Osteocyte (in vitro differentiated cells): ENCODE results near the gene CD55. TPM values are rescaled to one million over a fixed set of nuclear protein-coding genes. Genes with fewer than 3 reads are reported as not detected.

Experiments used
- DNase-seq: peaks from one replicate; pipeline ENCODE4 v3.0.0; 2021; ENCODE audit warnings: mixed read lengths; ENCODE audit not compliant: unreplicated experiment; ENCODE audit errors: extremely low spot score
- H3K27ac Mint-ChIP-seq: one replicate; pipeline ENCODE4 v1.8.0; 2021; ENCODE audit warnings: mild to moderate bottlenecking, mixed read lengths; ENCODE audit not compliant: unreplicated experiment
- H3K27me3 Mint-ChIP-seq: one replicate; pipeline ENCODE4 v1.8.0; 2021; ENCODE audit warnings: mixed read lengths; ENCODE audit not compliant: unreplicated experiment
- H3K36me3 Mint-ChIP-seq: one replicate; pipeline ENCODE4 v1.8.0; 2021; ENCODE audit warnings: mixed read lengths; ENCODE audit not compliant: unreplicated experiment
- H3K4me1 Mint-ChIP-seq: one replicate; pipeline ENCODE4 v1.8.0; 2021; ENCODE audit warnings: mixed read lengths; ENCODE audit not compliant: unreplicated experiment
- H3K4me3 Mint-ChIP-seq: one replicate; pipeline ENCODE4 v1.8.0; 2021; ENCODE audit warnings: mild to moderate bottlenecking, moderate library complexity, mixed read lengths; ENCODE audit not compliant: unreplicated experiment
- H3K9me3 Mint-ChIP-seq: one replicate; pipeline ENCODE4 v1.8.0; 2021; ENCODE audit warnings: mixed read lengths; ENCODE audit not compliant: unreplicated experiment
- total RNA-seq: library from RNA; stranded (reverse); gene quantifications from 2 replicates; pipeline ENCODE4 v1.2.1, GENCODE V29; 2021
- TF ChIP-seq, protein P1 (sequence below): fragments of 200-600 bp; sonication (generic); IDR thresholded peaks from 2 replicates; pipeline ENCODE4 v1.5.0; 2021; ENCODE audit warnings: antibody characterized with exemption, mild to moderate bottlenecking, moderate library complexity

Gene CD55
- total RNA-seq, 1 donor from 2014 or later, result 3.3 TPM

DNA sequence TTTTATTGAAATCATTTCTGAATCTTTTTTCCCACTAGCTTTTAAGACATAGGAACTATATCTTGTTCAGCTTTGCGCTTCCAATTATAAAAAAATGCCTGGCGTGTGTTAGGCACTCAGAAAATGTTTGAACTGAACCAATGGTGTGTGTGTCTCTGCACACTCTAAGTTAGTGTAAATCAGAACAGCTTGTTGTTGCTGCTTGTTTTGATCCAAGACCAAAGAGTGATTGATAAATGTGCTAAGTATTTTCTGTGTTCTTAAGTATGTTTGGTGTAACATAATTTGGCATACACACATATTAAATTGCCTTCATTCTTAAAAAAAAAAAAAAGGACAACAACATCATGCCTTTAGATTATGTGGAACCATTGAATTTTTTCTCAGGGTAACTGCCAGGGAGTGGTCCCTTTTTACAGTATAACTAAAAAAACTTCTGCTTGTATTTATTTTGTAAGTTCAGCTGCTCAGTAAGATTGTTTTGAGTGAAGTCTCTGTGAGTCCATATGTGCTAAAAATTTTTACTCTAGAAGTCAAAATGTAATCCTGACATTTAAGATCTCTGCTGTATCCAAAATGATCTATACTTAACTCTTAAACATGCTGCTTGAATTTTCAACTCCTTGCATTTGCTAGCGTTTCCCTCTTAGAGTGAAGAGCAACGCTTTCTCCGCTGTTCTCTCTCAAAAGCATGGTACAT lies 8.7 kb downstream of the CD55 start:
- H3K27me3 Mint-ChIP-seq, result peaks cover 17% of the 10 kb centered on the region
- no peak overlapping the region for H3K4me3 Mint-ChIP-seq
- peaks cover 13% of the 10 kb centered on the region for H3K9me3 Mint-ChIP-seq
- no peaks in the 10 kb centered on the region for H3K36me3 Mint-ChIP-seq
- TF ChIP-seq, protein P1, sequence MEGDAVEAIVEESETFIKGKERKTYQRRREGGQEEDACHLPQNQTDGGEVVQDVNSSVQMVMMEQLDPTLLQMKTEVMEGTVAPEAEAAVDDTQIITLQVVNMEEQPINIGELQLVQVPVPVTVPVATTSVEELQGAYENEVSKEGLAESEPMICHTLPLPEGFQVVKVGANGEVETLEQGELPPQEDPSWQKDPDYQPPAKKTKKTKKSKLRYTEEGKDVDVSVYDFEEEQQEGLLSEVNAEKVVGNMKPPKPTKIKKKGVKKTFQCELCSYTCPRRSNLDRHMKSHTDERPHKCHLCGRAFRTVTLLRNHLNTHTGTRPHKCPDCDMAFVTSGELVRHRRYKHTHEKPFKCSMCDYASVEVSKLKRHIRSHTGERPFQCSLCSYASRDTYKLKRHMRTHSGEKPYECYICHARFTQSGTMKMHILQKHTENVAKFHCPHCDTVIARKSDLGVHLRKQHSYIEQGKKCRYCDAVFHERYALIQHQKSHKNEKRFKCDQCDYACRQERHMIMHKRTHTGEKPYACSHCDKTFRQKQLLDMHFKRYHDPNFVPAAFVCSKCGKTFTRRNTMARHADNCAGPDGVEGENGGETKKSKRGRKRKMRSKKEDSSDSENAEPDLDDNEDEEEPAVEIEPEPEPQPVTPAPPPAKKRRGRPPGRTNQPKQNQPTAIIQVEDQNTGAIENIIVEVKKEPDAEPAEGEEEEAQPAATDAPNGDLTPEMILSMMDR, result no peak
- H3K27ac Mint-ChIP-seq, result no peak overlapping the region
- DNase-seq, result no peak
- no peaks in the 10 kb centered on the region for H3K4me1 Mint-ChIP-seq

DNA sequence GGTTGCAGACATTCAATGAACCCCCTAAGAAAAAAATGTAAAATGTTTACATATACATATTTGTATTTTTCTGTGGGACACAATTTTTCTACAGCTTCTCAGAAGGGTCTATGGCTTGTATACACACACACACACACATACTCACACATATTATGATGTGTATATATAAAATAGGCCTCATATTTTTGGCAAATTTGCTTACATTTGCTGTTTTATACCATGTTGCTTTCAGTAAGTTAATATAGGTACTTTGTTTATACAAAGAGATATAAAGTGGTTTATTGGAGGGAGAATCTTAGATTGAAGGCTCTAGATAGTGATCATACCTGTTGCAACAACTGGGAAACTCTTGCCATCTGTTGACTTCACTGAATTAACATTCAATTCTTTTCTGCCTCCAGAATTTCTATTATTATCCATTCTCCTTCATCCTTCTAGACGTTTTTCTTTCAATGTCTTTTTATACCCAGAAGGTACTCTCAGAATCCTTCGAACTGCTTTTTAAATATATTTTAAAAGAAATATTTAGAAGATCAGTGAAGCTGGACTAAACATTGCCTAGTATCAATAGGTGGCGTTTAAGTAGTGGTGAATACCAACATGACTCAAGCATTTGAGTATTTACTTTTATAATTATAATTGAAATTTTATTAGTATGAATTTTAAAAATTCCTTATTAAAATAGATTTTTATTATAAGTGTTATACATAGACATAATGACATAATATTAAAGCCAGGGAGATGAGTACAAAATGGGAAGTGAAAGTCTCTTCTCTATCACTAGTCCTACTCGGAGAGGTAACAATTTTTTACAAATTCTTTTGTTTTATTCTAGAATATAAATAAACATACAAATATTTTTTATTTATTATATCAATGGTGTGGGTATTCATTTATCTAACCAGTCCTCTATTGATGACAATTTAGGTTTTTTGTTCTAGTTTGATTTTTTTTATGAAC lies 10.2 kb downstream of the CD55 start:
- H3K27ac Mint-ChIP-seq, result no peak overlapping the region
- no peak overlapping the region for H3K4me3 Mint-ChIP-seq
- TF ChIP-seq, protein P1, result no peak

GRCh38 chr1:207333009-207333600 lies 11.6 kb downstream of the CD55 start:
- H3K4me1 Mint-ChIP-seq, result no peaks in the 10 kb centered on the region
- H3K27ac Mint-ChIP-seq, result no peak overlapping the region
- no peak for DNase-seq
- TF ChIP-seq, protein P1, result no peak
- no peaks in the 10 kb centered on the region for H3K36me3 Mint-ChIP-seq
- H3K27me3 Mint-ChIP-seq, result peaks cover 11% of the 10 kb centered on the region
- H3K9me3 Mint-ChIP-seq, result peaks cover 13% of the 10 kb centered on the region
- no peak overlapping the region for H3K4me3 Mint-ChIP-seq

More for the DNA sequence above, 10.2 kb downstream of the CD55 start:
- H3K36me3 Mint-ChIP-seq, result no peaks in the 10 kb centered on the region
- H3K9me3 Mint-ChIP-seq, result peaks cover 13% of the 10 kb centered on the region
- DNase-seq, result no peak
- peaks cover 15% of the 10 kb centered on the region for H3K27me3 Mint-ChIP-seq
- H3K4me1 Mint-ChIP-seq, result no peaks in the 10 kb centered on the region

GRCh38 chr1:207333620-207334019 lies 12.1 kb downstream of the CD55 start:
- Mint-ChIP-seq H3K9me3 (peaks cover 13% of the 10 kb centered on the region), H3K27ac (no peak overlapping the region), H3K4me3 (no peak overlapping the region), H3K4me1 (no peaks in the 10 kb centered on the region), H3K27me3 (peaks cover 10% of the 10 kb centered on the region), H3K36me3 (no peaks in the 10 kb centered on the region)
- DNase-seq, result no peak
- TF ChIP-seq, protein P1, result no peak

DNA sequence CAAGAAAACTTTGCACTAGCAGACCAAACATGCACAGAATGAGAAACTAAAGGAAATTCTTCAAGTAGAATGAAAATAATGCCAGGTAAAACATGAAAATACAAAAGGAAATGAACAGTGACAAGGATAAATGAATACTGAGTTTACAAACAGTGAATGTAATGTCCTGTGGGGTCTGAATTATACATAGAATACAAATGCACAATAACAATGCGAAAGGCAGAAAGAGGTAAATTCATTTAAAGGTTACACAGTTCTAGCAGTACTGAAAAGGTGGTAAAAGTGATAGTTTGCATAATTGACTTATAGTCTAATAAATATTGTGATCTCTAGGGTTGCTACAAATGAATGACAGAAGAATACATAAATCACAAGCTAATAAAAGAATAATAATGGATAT lies 12.9 kb downstream of the CD55 start:
- no peak for DNase-seq
- H3K4me3 Mint-ChIP-seq, result no peak overlapping the region
- H3K36me3 Mint-ChIP-seq, result no peaks in the 10 kb centered on the region

More for the DNA sequence above, 12.9 kb downstream of the CD55 start:
- TF ChIP-seq, protein P1, result no peak
- H3K27me3 Mint-ChIP-seq, result peaks cover 10% of the 10 kb centered on the region
- peaks cover 13% of the 10 kb centered on the region for H3K9me3 Mint-ChIP-seq
- no peaks in the 10 kb centered on the region for H3K4me1 Mint-ChIP-seq
- no peak overlapping the region for H3K27ac Mint-ChIP-seq
